IMR-90 (cell line): ENCODE measurements around the gene PSMB2. TPM values are rescaled to one million over a fixed set of nuclear protein-coding genes. Genes with fewer than 3 reads are reported as not detected.
A peak's percentile ranks its signal among the peaks of the same experiment; 100 is the strongest.

Source experiments
- ATAC-seq: fragments of 200-7000 bp; cut with Tn5 transposase; 2 replicates; pipeline ENCODE4 v1.9.1; 2020; ENCODE audit warnings: low read depth, mild to moderate bottlenecking, moderate library complexity
- BruUV-seq: library from RNA; stranded (reverse); fragments of 400-500 nt; replicated peaks from 2 replicates; lab custom pipeline; 2021; lab: Mats Ljungman, UMichigan
- CTCF ChIA-PET: fragments of 300-600 bp; formaldehyde crosslinking; extraction: SDS; loops from one replicate; lab custom pipeline; 2021; ENCODE audit warnings: antibody characterized with exemption; lab: Yijun Ruan, JAX
- POLR2A ChIA-PET: fragments of 300-600 bp; sonication (Branson Sonifier 250); formaldehyde crosslinking; loops from one replicate; lab custom pipeline; 2022; ENCODE audit warnings: antibody characterized with exemption; ENCODE audit not compliant: unreplicated experiment; lab: Charles Lee
- DNase-seq: peaks from one replicate; pipeline ENCODE4 v3.0.0; 2013
- H2AFZ ChIP-seq: replicated peaks from 2 replicates; pipeline ENCODE3; 2013; ENCODE audit warnings: low read length, mild to moderate bottlenecking; ENCODE audit not compliant: poor library complexity
- H2AK5ac ChIP-seq: 2 replicates; pipeline ENCODE4 v1.6.1; 2013; ENCODE audit warnings: low read depth, low read length, inconsistent platforms
- H2AK9ac ChIP-seq: replicated peaks from 2 replicates; pipeline ENCODE3; 2013; ENCODE audit warnings: mild to moderate bottlenecking, low read depth, low read length, moderate library complexity; ENCODE audit not compliant: poor library complexity
- H2BK120ac ChIP-seq: 2 replicates; pipeline ENCODE4 v1.6.1; 2013; ENCODE audit warnings: low read depth, low read length, inconsistent platforms
- H2BK15ac ChIP-seq: 3 replicates; pipeline ENCODE4 v1.6.1; 2013; ENCODE audit warnings: low read depth, low read length, inconsistent platforms
- H2BK20ac ChIP-seq: 2 replicates; pipeline ENCODE4 v1.6.1; 2013; ENCODE audit warnings: low read depth, mild to moderate bottlenecking, inconsistent platforms, low read length, moderate library complexity
- H2BK5ac ChIP-seq: 2 replicates; pipeline ENCODE4 v1.6.1; 2013; ENCODE audit warnings: mild to moderate bottlenecking, low read depth, low read length, inconsistent platforms; ENCODE audit not compliant: poor library complexity, severe bottlenecking
- H3K14ac ChIP-seq: replicated peaks from 2 replicates; pipeline ENCODE4 v1.6.1; 2013; ENCODE audit warnings: low read depth, low read length, inconsistent platforms
- H3K18ac ChIP-seq: 2 replicates; pipeline ENCODE4 v1.6.1; 2013; ENCODE audit warnings: low read depth, low read length, control low read depth
- H3K23ac ChIP-seq: 2 replicates; pipeline ENCODE4 v1.6.1; 2013; ENCODE audit warnings: low read depth, low read length, inconsistent platforms
- H3K27ac ChIP-seq: 2 replicates; pipeline ENCODE4 v1.5.1; 2013; ENCODE audit warnings: mild to moderate bottlenecking, control low read depth, low read length; ENCODE audit not compliant: insufficient read depth
- H3K27me3 ChIP-seq: 2 replicates; pipeline ENCODE4 v1.6.1; 2013; ENCODE audit warnings: low read length; ENCODE audit not compliant: control insufficient read depth, insufficient read depth
- H3K36me3 ChIP-seq: 2 replicates; pipeline ENCODE4 v1.6.1; 2013; ENCODE audit warnings: low read length, mixed read lengths; ENCODE audit not compliant: control insufficient read depth, insufficient read depth
- H3K4ac ChIP-seq: 2 replicates; pipeline ENCODE4 v1.6.1; 2013; ENCODE audit warnings: low read depth, low read length, inconsistent platforms
- H3K4me1 ChIP-seq: 2 replicates; pipeline ENCODE4 v1.6.1; 2013; ENCODE audit warnings: low read length, mixed read lengths; ENCODE audit not compliant: control insufficient read depth, insufficient read depth
- H3K4me2 ChIP-seq: 2 replicates; pipeline ENCODE4 v1.6.1; 2013; ENCODE audit warnings: low read depth, mild to moderate bottlenecking, control low read depth, low read length, moderate library complexity
- H3K4me3 ChIP-seq: 2 replicates; pipeline ENCODE4 v1.5.1; 2013; ENCODE audit warnings: low read depth, mild to moderate bottlenecking, control low read depth, low read length, moderate library complexity; ENCODE audit not compliant: insufficient read depth
- H3K56ac ChIP-seq: 2 replicates; pipeline ENCODE4 v1.6.1; 2013; ENCODE audit warnings: low read length, inconsistent platforms; ENCODE audit not compliant: insufficient read depth; ENCODE audit errors: extremely low read depth
- H3K79me1 ChIP-seq, 2 experiments: 2 replicates each; pipeline ENCODE4 v1.6.1; 2013; ENCODE audit warnings: low read length in 2 of 2, inconsistent platforms in 1 of 2, low read depth in 1 of 2
- H3K9ac ChIP-seq: 2 replicates; pipeline ENCODE4 v1.6.1; 2013; ENCODE audit warnings: low read depth, low read length, control low read depth
- H3K9me1 ChIP-seq: 2 replicates; pipeline ENCODE4 v1.6.1; 2013; ENCODE audit warnings: low read length, inconsistent platforms; ENCODE audit not compliant: insufficient read depth
- H3K9me3 ChIP-seq: 2 replicates; pipeline ENCODE4 v1.6.1; 2013; ENCODE audit warnings: low read length; ENCODE audit not compliant: control insufficient read depth, insufficient read depth
- H4K20me1 ChIP-seq: 2 replicates; pipeline ENCODE4 v1.6.1; 2013; ENCODE audit warnings: low read length, inconsistent platforms; ENCODE audit not compliant: insufficient read depth
- H4K5ac ChIP-seq: 2 replicates; pipeline ENCODE4 v1.6.1; 2013; ENCODE audit warnings: mild to moderate bottlenecking, low read depth, low read length, control low read depth
- H4K8ac ChIP-seq, 2 experiments: 2 replicates each; pipeline ENCODE4 v1.6.1; 2013; ENCODE audit warnings: low read depth in 2 of 2, low read length in 2 of 2, control low read depth in 1 of 2, inconsistent platforms in 1 of 2
- H4K91ac ChIP-seq: 2 replicates; pipeline ENCODE4 v1.6.1; 2013; ENCODE audit warnings: low read depth, low read length, inconsistent platforms; ENCODE audit not compliant: insufficient read depth
- ELK1 ChIP-seq: fragments of 150-350 bp; IDR thresholded peaks from 2 replicates; pipeline ENCODE4 v1.6.1; 2016; ENCODE audit warnings: low read depth, mild to moderate bottlenecking, low read length, moderate library complexity, borderline replicate concordance
- FOS ChIP-seq: fragments of 150-350 bp; IDR thresholded peaks from 2 replicates; pipeline ENCODE4 v1.6.1; 2016; ENCODE audit warnings: low read depth, low read length
- MAFK ChIP-seq: IDR thresholded peaks from 2 replicates; pipeline ENCODE4 v1.6.1; 2012; ENCODE audit warnings: low read depth, low read length, improper control_type of control experiment
- MAZ ChIP-seq: IDR thresholded peaks from 2 replicates; pipeline ENCODE4 v1.6.1; 2012; ENCODE audit warnings: low read depth, mild to moderate bottlenecking, low read length, improper control_type of control experiment, moderate library complexity, borderline replicate concordance
- MXI1 ChIP-seq: IDR thresholded peaks from 2 replicates; pipeline ENCODE4 v1.6.1; 2012; ENCODE audit warnings: low read depth, mild to moderate bottlenecking, low read length, moderate library complexity, borderline replicate concordance
- NFE2L2 ChIP-seq: fragments of 150-350 bp; IDR thresholded peaks from 2 replicates; pipeline ENCODE4 v1.6.1; 2016; ENCODE audit warnings: low read depth, mild to moderate bottlenecking, low read length
- RCOR1 ChIP-seq: IDR thresholded peaks from 2 replicates; pipeline ENCODE4 v1.6.1; 2012; ENCODE audit warnings: mild to moderate bottlenecking, low read length, improper control_type of control experiment; ENCODE audit not compliant: insufficient replicate concordance
- RFX5 ChIP-seq: IDR thresholded peaks from 2 replicates; pipeline ENCODE4 v1.8.0; 2012; ENCODE audit warnings: low read depth, mild to moderate bottlenecking, low read length, moderate library complexity
- WGBS, 2 experiments: methylation state at CpG; one replicate each; pipeline versions ENCODE4 v1.1.5 to v1.1.7; 2013; ENCODE audit warnings: missing lambda C conversion rate in 2 of 2; ENCODE audit not compliant: insufficient read length in 1 of 2; ENCODE audit errors: extremely low coverage in 2 of 2; 5-methylcytosine and 5-hydroxymethylcytosine counted together
- dilution Hi-C: fragments of 300-500 bp; cut with HindIII; formaldehyde crosslinking; loops from one replicate; pipeline ENCODE4 v1.14.3; 2018; ENCODE audit warnings: low sequenced_read_pairs; ENCODE audit not compliant: unreplicated experiment
- in situ Hi-C: fragments of 300-500 bp; cut with MboI; formaldehyde crosslinking; loops from 3 replicates; pipeline ENCODE4 v1.14.3; 2019; ENCODE audit warnings: low sequenced_read_pairs, inconsistent platforms, mixed read lengths
- intact Hi-C: fragments of 100-400 bp; cut with micrococcal nuclease; formaldehyde crosslinking; loops from 2 replicates; pipeline ENCODE4 v1.10.0; 2022
- polyA plus RNA-seq, 3 experiments: library from polyadenylated mRNA; depleted of rRNA; stranded (reverse); fragments of >200 nt; gene quantifications; 2 replicates each; pipeline ENCODE4 v1.2.3, GENCODE V29; 2012; ENCODE audit warnings: low replicate concordance in 1 of 3
- total RNA-seq: library from RNA; depleted of rRNA; stranded (reverse); fragments of >200 nt; gene quantifications from 2 replicates; pipeline ENCODE4 v1.2.3, GENCODE V29; 2012

Gene PSMB2
- total and polyA plus RNA-seq, 2 of the 4 experiments (the other 2 are of a cell fraction): 23.8 to 86.2 TPM

DNA sequence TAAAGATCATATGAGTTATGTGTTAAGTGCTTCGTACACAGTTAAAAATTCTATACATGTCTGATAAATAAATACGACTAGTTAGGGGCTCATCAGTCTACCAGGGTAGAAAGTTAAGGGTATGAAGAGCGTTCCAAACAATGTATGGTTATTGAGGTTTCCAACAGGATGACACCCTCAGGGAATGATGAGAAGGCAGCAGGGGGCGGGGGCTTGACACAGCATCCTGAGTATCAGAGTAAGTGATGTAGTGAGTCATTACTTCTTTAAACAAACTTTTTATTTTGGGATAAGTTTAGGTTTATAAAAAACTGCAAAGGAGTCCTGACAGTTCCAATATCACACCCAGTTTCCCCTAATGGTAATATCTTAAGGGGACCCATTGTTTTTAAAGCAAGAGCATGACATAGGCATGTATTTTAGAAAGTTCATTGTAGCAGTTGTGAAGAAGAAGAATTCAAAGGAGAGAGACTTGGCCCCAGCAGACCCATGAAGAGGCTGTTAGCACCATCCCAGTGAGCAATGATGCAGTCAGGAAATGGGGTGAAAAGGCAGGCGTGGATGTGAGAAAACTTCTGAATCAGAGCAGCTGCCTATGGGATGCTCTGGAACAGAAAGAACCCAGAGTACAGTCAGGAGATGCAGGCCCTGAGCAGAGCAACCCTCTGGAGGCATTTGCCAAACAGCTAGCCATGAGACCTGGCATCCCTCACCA lies 15.0 kb upstream of the PSMB2 start:
- Histone ChIP-seq H3K9me3 (no peaks in the 10 kb centered on the region), H2AK5ac (no peak overlapping the region), H3K4me3 (no peak overlapping the region), H2BK20ac (no peak overlapping the region), H4K5ac (no peak overlapping the region), H3K4me1 (peaks cover 3% of the 10 kb centered on the region; the same call in 1 of the 2 replicates), H4K20me1 (no peaks in the 10 kb centered on the region), H3K4me2 (no peak overlapping the region), H2AFZ (no peak overlapping the region), H3K36me3 (no peaks in the 10 kb centered on the region), H3K4ac (no peak overlapping the region), H3K18ac (no peak overlapping the region), H3K79me1 (no peaks in the 10 kb centered on the region), H2BK5ac (no peak overlapping the region), H3K56ac (no peak overlapping the region), H3K27ac (no peak overlapping the region), H3K9ac (no peak overlapping the region), H2AK9ac (no peak overlapping the region), H3K23ac (no peak overlapping the region), H2BK120ac (no peak overlapping the region), H3K14ac (no peak overlapping the region), H4K8ac (no peak overlapping the region), H3K9me1 (peaks cover 7% of the 10 kb centered on the region), H3K27me3 (peaks cover 9% of the 10 kb centered on the region), H2BK15ac (no peak overlapping the region), H4K91ac (no peak overlapping the region)
- WGBS, 2 experiments: 0% methylated on average over 1 of the region's 5 CpGs; no CpG with 5 or more reads in 1 of the 2 experiments
- no TSS peak for BruUV-seq
- DNase-seq (peak; percentile 76), ATAC-seq (peak; percentile 81)
- TF ChIP-seq ELK1 (no peak), RCOR1 (no peak), MAZ (no peak), MAFK (no peak), MXI1 (no peak), RFX5 (no peak), FOS (0 out of 2 replicates have a peak, but pooled peaks have one; percentile 17), NFE2L2 (no peak)
- dilution Hi-C loops (no loop called here), intact Hi-C loops (loop anchor here (5.0 kb wide), 1 partner anchor 51 kb away; no protein-coding TSS in a partner anchor), in situ Hi-C loops (no loop called here)
- ChIA-PET POLR2A (no interaction called here), CTCF (interaction anchor here (1.4 kb wide), 1 partner anchor 10 kb away, joined by 5 read pairs; no protein-coding TSS in a partner anchor)
